ENCODE data around the gene SPDYC. TPM values are rescaled to one million over a fixed set of nuclear protein-coding genes. Genes with fewer than 3 reads are reported as not detected.

SPDYC gene
- total and polyA plus RNA-seq, 2 of the 13 experiments (the other 11 are each of a cell fraction or from before 2014, with no cell fraction given): 0.15 to 0.33 TPM

DNA sequence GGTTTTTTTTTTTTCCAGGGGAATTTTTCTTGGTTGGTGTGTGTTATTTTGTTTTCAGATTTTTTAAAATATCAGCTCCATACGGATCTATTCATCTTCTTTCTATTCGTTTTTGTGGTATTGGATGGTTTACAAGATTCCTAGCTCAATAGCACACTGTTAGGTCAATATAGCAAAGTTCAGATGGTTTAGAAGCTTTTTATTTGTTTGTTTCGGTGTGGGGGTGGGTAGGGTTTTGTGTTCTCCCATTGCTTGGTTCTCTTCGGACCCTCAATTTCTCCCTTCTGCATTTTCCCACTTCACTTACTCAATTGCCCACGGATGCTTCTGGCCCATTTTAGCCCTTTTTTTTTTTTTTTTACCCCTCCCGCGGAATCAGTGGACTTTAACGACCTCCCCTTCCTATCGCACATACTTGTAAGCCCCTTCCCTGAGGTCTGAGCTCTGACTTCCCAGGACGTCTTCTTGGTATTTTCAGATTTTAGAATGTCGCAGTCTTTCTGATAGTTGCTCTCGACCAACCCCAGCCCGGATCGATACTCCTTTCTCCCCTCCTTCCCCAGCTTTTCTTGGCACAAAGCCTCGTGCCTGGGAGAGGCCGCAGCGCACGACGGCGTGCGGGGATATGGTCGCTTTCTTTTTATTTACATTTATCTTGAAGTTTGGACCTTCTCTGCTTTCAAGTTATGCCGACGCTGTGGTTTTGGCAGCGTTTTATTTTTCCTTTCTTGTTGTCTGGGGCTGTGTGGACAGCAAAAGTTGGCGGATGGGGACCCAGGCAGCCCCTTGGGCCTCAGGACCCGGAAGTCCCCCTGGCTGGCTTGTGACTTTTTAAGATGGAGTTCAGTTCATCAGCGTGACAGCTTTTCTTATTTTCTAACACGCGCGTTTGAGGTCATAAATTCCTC, 4.4 kb upstream of the SPDYC start:
- Histone ChIP-seq H3K79me2 (ENCODE audit: insufficient read depth, low read length) (no peaks in the 10 kb centered on the region), H3K9me3 (ENCODE audit: low read length) (no peaks in the 10 kb centered on the region), H2AFZ (ENCODE audit: low read length) (no peak overlapping the region), H3K4me3 (replicated peaks in 1 of 3; ENCODE audit: insufficient read depth in 1 of 3, low read depth in 2 of 3, low read length in 3 of 3) (peak overlapping the region; percentile 39 to 77 (median 44)), H3K4me2 (ENCODE audit: low read depth, low read length) (peak overlapping the region; percentile 81), H4K20me1 (ENCODE audit: insufficient read depth, low read length) (no peaks in the 10 kb centered on the region), H3K4me1 (ENCODE audit: insufficient read depth, low read length) (peaks cover 72% of the 10 kb centered on the region), H3K9ac (ENCODE audit: insufficient read depth, low read depth, low read length) (peak overlapping the region; percentile 80), H3K36me3 (replicated peaks in 1 of 2; ENCODE audit: control insufficient read depth in 1 of 2, insufficient read depth in 2 of 2, low read length in 2 of 2) (no peaks in the 10 kb centered on the region), H3K27me3 (ENCODE audit: control insufficient read depth in 1 of 2, insufficient read depth in 2 of 2, low read length in 2 of 2) (no peaks in the 10 kb centered on the region), H3K27ac (ENCODE audit: extremely low read length, insufficient read depth, low read length) (peak overlapping the region; percentile 99)
- FAIRE-seq (peak; percentile 75), DNase-seq (ENCODE audit: low spot score) (peak; percentile 92), ATAC-seq (peak; percentile 83)
- in situ Hi-C loops (cut with HindIII; ENCODE audit: extremely low pct_ligation_motif_present, low pct_unique_long_range_greater_than_20kb): no loop called here
- intact Hi-C loops (cut with micrococcal nuclease; ENCODE audit: unreplicated experiment): loop anchor here (1.0 to 2.0 kb wide), 3 partner anchors 16 to 49 kb away; partner anchors contain the start of genes CAPN1 and ZNHIT2
- TSS peak; percentile 92 for BruUV-seq (replicated peaks)
- 1% methylated on average over 31 of the region's 31 CpGs for WGBS (ENCODE audit: low lambda C conversion rate)
- ChIA-PET CTCF (ENCODE audit: low intra/inter-chr PET ratio, low total read pairs) (no interaction called here), POLR2A (interaction anchor here (0.6 to 6.5 kb wide), 22 partner anchors 10 to 1427 kb away, joined by 3 to 105 read pairs (median 4); partner anchors contain the start of genes CAPN1, FAU, MRPL49 and SYVN1)
- TF ChIP-seq ZNF747 (CRISPR knock-in tag; IDR thresholded peaks at IDR 0.05; ENCODE audit: borderline replicate concordance) (no peak), ZNF512 (CRISPR knock-in tag; IDR thresholded peaks at IDR 0.05) (no peak), ELF4 (CRISPR knock-in tag; IDR thresholded peaks at IDR 0.05; ENCODE audit: borderline replicate concordance) (peak; percentile 70; the same call in 1 of the 2 replicates), ZNF44 (CRISPR knock-in tag; IDR thresholded peaks at IDR 0.05) (no peak), JDP2 (CRISPR knock-in tag; IDR thresholded peaks at IDR 0.05; ENCODE audit: borderline replicate concordance) (no peak), ZNF513 (CRISPR knock-in tag; conservative IDR thresholded peaks at IDR 0.05) (no peak), ZNF589 (CRISPR knock-in tag; conservative IDR thresholded peaks at IDR 0.05) (no peak), PAWR (CRISPR knock-in tag; IDR thresholded peaks at IDR 0.05; ENCODE audit: borderline replicate concordance) (no peak), STAG1 (CRISPR knock-in tag; IDR thresholded peaks at IDR 0.05) (no peak), HIVEP1 (CRISPR knock-in tag; IDR thresholded peaks at IDR 0.05) (peak; percentile 68; the same call in 1 of the 2 replicates)
- TF ChIP-seq, protein P1, sequence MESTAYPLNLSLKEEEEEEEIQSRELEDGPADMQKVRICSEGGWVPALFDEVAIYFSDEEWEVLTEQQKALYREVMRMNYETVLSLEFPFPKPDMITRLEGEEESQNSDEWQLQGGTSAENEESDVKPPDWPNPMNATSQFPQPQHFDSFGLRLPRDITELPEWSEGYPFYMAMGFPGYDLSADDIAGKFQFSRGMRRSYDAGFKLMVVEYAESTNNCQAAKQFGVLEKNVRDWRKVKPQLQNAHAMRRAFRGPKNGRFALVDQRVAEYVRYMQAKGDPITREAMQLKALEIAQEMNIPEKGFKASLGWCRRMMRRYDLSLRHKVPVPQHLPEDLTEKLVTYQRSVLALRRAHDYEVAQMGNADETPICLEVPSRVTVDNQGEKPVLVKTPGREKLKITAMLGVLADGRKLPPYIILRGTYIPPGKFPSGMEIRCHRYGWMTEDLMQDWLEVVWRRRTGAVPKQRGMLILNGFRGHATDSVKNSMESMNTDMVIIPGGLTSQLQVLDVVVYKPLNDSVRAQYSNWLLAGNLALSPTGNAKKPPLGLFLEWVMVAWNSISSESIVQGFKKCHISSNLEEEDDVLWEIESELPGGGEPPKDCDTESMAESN (CRISPR knock-in tag; conservative IDR thresholded peaks at IDR 0.05): no peak
- TF ChIP-seq, protein P2, sequence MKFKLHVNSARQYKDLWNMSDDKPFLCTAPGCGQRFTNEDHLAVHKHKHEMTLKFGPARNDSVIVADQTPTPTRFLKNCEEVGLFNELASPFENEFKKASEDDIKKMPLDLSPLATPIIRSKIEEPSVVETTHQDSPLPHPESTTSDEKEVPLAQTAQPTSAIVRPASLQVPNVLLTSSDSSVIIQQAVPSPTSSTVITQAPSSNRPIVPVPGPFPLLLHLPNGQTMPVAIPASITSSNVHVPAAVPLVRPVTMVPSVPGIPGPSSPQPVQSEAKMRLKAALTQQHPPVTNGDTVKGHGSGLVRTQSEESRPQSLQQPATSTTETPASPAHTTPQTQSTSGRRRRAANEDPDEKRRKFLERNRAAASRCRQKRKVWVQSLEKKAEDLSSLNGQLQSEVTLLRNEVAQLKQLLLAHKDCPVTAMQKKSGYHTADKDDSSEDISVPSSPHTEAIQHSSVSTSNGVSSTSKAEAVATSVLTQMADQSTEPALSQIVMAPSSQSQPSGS (CRISPR knock-in tag; IDR thresholded peaks at IDR 0.05): no peak

All from HepG2 (cell line).